SK-N-SH treated with all-trans-retinoic acid at 6 μM for 48 hours (cell line): ENCODE data around the gene LGMN.

Experiments
- ARNTL ChIP-seq: fragments of 450-650 bp; formaldehyde crosslinking; IDR thresholded peaks from 2 replicates; pipeline ENCODE4 v1.5.0; 2020; ENCODE audit warnings: low read depth, mild to moderate bottlenecking, moderate library complexity, borderline replicate concordance
- GLIS3 ChIP-seq: fragments of 250-450 bp; sonication (Bioruptor Pico); IDR thresholded peaks from 2 replicates; pipeline ENCODE4 v1.5.0; 2020; ENCODE audit warnings: mild to moderate bottlenecking, moderate library complexity
- OSR1 ChIP-seq: fragments of 250-450 bp; sonication (Bioruptor Pico); IDR thresholded peaks from 2 replicates; pipeline ENCODE4 v1.8.0; 2022; ENCODE audit warnings: moderate library complexity, mild to moderate bottlenecking, inconsistent platforms
- TCF4 ChIP-seq: fragments of 250-450 bp; sonication (Bioruptor Pico); IDR thresholded peaks from 2 replicates; pipeline ENCODE4 v1.8.0; 2021; ENCODE audit warnings: mild to moderate bottlenecking, moderate library complexity, borderline replicate concordance
- ZC3H10 ChIP-seq: fragments of 250-450 bp; sonication (Bioruptor Pico); IDR thresholded peaks from 2 replicates; pipeline ENCODE4 v1.5.1; 2021; ENCODE audit warnings: mild to moderate bottlenecking, moderate library complexity
- ZFP3 ChIP-seq: fragments of 250-450 bp; sonication (Bioruptor Pico); IDR thresholded peaks from 2 replicates; pipeline ENCODE4 v1.5.0; 2020; ENCODE audit warnings: mild to moderate bottlenecking, moderate library complexity
- ZFP30 ChIP-seq: fragments of 450-650 bp; formaldehyde crosslinking; IDR thresholded peaks from 2 replicates; pipeline ENCODE4 v1.5.0; 2022; ENCODE audit warnings: mild to moderate bottlenecking, moderate library complexity
- TF ChIP-seq, protein P1 (sequence below): fragments of 250-450 bp; sonication (Bioruptor Pico); IDR thresholded peaks from 2 replicates; pipeline ENCODE4 v1.5.0; 2020; ENCODE audit warnings: mild to moderate bottlenecking, moderate library complexity
- TF ChIP-seq, protein P2 (sequence below): fragments of 250-450 bp; sonication (Bioruptor Pico); IDR thresholded peaks from 2 replicates; pipeline ENCODE4 v1.5.1; 2020; ENCODE audit warnings: low read depth, mild to moderate bottlenecking, moderate library complexity

DNA sequence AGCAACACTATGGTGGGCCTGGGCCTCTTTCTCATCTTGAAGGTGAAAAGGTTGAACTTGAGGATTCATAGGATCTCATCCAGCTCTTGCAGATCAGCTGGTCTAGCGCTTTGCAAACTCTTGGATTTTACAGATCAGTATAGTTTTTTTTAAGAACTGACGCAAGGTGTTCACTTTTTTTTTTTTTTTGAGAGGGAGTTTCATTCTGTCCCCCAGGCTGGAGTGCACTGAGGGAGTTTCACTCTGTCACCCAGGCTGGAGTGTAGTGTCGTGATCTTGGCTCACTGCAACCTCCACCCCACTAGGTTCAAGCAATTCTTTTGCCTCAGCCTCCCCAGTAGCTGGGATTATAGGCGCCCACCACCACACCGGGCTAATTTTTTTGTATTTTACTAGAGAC lies 20.4 kb upstream of the LGMN start:
- TF ChIP-seq ZC3H10: no peak
- TF ChIP-seq, protein P1, sequence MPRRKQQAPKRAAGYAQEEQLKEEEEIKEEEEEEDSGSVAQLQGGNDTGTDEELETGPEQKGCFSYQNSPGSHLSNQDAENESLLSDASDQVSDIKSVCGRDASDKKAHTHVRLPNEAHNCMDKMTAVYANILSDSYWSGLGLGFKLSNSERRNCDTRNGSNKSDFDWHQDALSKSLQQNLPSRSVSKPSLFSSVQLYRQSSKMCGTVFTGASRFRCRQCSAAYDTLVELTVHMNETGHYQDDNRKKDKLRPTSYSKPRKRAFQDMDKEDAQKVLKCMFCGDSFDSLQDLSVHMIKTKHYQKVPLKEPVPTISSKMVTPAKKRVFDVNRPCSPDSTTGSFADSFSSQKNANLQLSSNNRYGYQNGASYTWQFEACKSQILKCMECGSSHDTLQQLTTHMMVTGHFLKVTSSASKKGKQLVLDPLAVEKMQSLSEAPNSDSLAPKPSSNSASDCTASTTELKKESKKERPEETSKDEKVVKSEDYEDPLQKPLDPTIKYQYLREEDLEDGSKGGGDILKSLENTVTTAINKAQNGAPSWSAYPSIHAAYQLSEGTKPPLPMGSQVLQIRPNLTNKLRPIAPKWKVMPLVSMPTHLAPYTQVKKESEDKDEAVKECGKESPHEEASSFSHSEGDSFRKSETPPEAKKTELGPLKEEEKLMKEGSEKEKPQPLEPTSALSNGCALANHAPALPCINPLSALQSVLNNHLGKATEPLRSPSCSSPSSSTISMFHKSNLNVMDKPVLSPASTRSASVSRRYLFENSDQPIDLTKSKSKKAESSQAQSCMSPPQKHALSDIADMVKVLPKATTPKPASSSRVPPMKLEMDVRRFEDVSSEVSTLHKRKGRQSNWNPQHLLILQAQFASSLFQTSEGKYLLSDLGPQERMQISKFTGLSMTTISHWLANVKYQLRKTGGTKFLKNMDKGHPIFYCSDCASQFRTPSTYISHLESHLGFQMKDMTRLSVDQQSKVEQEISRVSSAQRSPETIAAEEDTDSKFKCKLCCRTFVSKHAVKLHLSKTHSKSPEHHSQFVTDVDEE (CRISPR knock-in tag): no peak
- no peak for TF ChIP-seq ZFP3 (CRISPR knock-in tag)
- TF ChIP-seq OSR1 (CRISPR knock-in tag): no peak
- no peak for TF ChIP-seq GLIS3
- no peak for TF ChIP-seq ARNTL (CRISPR knock-in tag)
- no peak for TF ChIP-seq TCF4 (CRISPR knock-in tag)
- TF ChIP-seq, protein P2, sequence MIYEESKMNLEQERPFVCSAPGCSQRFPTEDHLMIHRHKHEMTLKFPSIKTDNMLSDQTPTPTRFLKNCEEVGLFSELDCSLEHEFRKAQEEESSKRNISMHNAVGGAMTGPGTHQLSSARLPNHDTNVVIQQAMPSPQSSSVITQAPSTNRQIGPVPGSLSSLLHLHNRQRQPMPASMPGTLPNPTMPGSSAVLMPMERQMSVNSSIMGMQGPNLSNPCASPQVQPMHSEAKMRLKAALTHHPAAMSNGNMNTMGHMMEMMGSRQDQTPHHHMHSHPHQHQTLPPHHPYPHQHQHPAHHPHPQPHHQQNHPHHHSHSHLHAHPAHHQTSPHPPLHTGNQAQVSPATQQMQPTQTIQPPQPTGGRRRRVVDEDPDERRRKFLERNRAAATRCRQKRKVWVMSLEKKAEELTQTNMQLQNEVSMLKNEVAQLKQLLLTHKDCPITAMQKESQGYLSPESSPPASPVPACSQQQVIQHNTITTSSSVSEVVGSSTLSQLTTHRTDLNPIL (CRISPR knock-in tag): no peak
- no peak for TF ChIP-seq ZFP30 (CRISPR knock-in tag)
